GM21390 (cell line): Measurements from ENCODE around the gene EXOC6.

Source experiments
- ATAC-seq: cut with Tn5 transposase; IDR thresholded peaks from one replicate; pipeline ENCODE4 v1.9.1; 2021; ENCODE audit not compliant: unreplicated experiment

Gene EXOC6

DNA sequence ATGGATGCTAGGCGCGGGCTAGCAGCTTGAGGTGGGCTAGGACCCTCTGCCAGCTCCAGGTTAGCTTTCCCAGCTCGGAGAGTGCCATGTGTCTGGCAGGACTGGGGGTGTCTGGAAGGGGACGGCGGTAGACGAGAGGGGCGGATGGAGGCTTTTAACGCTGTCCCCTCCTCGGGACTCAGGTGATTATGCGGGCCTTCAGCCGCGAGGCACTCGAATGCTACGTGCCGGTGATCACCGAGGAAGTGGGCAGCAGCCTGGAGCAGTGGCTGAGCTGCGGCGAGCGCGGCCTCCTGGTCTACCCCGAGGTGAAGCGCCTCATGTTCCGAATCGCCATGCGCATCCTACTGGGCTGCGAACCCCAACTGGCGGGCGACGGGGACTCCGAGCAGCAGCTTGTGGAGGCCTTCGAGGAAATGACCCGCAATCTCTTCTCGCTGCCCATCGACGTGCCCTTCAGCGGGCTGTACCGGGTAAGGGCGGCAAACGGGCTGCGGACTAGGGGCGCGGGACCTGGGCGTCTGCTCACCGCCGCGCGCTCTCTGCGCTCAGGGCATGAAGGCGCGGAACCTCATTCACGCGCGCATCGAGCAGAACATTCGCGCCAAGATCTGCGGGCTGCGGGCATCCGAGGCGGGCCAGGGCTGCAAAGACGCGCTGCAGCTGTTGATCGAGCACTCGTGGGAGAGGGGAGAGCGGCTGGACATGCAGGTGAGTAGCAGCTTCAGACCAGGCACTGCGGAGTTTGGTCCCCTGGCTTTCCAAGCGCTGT is 226.5 kb downstream of the EXOC6 start:
- ATAC-seq: no peak

DNA sequence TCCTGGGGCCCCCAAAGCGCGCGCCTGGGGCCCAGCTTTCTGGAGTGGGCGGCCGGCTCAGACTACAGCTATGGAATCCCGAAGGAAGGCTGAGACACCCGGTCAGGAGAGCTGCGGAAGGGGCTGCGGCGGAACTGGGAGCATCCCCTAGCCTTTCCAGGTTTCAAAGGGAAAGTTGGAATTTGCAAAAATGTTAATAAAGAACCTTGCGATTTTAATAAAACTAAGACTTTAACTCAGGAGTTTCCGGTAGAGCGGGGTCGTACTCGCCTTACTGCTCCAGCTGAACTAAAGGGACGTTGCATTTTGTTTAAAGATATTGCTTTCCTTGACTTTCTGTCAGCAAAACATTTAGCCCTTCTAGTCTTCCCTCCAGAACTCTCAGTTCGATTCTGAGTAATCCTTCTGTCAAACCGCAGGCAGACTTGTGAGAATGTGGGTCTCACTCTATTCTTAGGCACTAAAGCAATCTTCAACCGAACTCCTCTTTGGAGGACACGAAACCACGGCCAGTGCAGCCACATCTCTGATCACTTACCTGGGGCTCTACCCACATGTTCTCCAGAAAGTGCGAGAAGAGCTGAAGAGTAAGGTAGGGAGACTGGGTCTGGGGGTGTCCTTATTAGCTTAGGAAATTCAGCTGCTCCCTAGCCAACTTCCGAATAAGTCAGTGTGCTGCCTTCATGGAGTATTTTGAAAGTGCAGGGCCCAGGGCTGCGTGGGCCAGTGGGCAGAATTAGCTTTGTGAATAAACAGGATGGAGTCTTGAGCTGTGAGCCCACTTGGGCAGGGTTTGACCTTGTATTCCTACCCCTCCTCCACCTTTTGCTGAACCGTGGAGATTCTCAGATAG is 227.3 kb downstream of the EXOC6 start:
- ATAC-seq: no peak

DNA sequence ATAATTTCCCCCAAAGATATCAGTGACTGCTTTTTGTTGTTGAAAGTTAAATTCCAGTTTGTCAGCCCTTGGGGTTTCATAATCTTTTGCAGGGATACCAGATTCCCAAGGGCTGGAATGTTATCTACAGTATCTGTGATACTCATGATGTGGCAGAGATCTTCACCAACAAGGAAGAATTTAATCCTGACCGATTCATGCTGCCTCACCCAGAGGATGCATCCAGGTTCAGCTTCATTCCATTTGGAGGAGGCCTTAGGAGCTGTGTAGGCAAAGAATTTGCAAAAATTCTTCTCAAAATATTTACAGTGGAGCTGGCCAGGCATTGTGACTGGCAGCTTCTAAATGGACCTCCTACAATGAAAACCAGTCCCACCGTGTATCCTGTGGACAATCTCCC is 228.6 kb downstream of the EXOC6 start:
- ATAC-seq: no peak

DNA sequence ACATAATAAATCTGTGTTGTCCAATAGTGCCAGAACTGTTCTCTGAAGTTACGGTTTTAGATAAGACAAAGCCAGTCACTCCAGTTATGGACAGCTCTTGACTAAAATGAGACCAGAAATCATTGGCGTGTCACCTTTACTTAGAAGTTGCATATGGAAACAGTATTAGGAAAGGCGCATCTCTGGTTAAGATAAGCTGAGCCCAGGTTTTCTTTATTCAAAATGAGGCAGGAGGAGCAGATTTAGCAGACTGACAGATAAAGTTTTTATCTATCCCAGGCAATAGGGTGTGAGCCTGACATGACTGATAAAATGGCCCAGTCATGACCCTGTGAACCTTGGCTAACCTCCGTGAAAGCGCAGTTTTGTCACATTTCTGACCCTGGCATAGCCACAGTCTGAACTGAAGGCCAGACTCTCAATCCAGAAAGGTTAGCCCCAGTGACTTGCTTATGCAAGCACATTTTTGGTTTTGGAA is 229.6 kb downstream of the EXOC6 start:
- ATAC-seq: no peak

DNA sequence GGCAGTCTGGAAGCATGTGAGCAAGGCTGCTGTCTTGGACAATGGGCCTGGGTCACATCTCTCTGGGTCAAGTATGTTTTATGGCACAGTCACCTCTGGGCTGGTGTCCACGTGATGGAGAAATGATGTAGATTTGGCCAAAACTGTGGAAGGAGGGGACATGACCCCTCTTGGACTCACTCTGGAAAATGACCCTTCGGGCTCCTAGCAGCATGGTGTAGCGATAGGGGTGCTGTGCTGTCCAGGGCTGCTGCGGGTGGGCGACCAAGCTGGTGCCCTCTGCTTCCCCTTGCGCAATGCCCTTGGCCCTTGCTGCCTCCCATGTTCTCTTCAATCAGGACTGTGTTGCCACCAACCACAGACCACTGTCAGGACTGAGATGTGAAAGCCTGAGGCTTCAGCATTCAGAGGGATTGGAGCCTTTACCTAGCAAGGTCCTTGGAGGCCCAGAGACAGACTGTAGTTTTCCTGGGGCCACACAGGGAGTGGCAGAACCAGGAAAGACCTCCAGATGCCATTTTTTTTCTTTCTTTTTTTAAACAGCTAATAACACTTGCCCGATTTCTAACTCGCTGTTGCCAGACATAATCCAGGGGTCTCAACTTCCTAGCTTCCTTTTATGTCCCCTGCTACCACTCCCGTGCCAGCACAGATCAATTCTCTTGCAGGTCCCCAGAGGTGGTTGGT is 231.5 kb downstream of the EXOC6 start:
- ATAC-seq: no peak

DNA sequence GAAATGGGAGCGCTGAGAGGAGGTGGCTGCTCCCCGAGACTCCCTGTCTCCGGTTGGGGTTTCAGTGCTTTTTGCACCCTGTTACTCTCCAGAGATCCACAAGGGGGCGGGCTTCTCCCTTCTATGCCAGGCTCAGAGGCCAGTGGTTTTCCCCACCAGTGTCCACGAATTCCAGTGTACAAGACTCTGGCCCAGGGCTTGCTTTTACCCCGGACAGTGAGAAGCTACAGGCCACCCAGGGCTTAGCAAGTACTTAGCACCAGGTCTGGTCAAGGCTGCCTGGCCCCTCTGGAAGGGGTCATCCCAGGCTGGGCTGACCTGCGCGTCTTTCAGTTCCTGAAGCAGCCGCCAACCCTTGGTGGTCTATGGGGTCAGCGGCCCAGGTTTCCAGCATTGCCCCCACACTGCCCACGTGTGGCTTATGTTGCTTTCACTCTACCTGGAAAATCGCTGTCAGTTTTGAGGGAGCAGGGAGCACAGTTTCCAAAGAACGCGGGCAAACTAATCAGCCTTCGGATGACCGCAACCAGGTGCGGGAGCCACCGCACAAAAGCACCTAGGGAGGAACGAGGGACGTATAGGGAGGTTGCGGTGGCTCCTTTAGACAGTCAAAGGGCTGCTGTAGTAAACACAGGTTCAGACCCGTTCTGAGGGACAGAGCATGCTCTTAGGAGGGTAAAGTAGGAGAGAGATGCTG is 232.2 kb downstream of the EXOC6 start:
- ATAC-seq: no peak

DNA sequence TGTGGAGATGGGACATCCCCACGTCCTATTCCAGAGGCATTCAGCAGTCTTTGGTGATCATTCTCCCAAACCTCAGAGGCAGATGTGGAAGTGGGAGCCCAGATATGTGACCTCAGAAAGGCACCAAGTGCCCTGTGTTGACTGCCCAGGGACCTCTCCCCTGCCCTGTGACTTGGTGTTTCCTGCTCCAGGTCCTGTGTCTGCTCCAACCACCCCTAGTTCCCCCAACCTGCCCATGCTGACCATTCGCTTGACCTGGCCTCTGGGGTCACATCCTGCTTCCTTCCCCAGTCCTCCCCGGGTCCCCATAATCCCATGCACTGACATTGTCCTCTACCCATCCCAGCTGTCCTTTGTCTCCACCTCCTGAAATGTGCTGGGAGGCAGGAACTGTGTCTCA is 233.0 kb downstream of the EXOC6 start:
- ATAC-seq: no peak

DNA sequence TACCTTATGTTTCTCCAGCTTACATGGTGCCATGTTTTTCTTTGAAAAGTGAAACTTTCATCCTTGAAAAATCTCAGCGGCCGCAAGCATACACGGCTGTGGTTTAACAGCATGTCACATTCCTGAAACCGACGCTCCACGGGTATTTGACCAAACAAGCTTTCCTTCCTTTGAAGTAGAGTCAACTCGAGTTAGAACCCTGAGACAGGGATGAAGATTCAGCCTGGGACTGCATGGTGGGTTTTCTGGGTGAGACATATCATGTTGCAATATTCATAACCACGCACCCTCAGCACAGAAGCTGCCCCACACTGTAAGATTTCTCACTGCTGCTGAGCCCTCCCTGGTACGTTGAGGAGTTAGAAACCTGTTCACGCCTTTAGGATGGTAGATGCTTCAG is 233.5 kb downstream of the EXOC6 start:
- no peak for ATAC-seq

DNA sequence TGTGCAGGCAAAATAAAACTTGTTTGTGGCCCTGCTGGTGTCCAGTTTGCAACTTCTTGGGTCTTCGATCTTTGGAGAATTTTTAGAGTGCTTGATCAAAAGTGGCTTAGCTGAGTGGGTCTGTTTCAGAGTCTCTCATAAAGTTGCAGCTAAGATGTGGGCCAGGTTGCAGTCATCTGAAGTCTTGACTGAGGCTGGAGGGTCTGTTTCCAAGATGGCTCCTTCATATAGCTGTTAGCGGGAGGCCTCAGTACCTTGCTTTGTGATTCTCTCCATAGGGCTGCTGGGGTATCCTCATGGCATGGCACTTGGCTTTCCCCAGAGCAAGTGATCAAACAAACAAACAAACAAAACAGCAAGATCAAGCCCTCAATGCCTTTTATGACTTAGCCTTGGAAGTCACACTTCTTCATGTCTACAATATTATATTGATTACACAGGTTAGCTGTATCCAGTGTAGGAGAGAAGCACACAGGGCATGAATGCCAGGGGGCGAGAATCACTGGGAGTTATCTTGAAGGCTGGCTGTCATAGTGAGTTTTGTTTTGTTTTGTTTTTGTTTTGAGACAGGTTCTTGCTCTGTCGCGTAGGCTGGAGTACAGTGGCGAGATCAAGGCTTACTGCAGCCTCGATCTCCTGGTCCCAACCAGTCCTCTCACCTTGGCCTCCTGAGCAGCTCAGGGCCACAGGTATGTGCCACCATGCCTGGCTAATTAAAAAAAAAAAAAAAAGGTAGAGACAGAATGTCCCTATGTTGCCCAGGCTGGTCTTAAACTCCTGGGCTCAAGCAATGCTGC is 235.6 kb downstream of the EXOC6 start:
- no peak for ATAC-seq

DNA sequence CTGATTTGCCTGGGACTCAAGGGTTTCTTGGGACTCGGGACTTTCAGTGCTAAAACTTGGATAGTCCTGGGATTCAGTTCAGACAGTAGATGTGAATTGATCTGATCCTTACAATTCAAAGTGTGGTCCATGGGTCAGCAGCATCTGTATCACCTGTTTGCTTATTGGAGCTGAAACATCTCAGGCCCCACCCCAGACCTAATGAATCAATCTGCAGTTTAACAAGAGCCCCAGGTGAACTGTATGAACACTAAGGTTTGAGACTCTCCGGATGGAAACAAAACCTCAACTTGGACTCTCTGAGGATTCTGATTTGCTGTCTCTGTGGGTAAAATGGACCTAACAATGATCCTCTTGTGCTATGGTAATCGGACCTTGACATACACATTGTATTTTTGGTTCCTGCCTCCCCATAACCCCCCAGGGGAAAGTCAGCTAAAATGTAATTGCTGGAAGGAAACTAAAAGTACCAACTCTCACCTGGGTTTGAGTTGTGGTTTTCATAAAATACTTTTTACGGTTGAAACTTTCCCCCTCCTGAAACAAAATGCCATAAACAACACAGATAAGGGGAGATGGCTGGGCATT is 237.0 kb downstream of the EXOC6 start:
- no peak for ATAC-seq

DNA sequence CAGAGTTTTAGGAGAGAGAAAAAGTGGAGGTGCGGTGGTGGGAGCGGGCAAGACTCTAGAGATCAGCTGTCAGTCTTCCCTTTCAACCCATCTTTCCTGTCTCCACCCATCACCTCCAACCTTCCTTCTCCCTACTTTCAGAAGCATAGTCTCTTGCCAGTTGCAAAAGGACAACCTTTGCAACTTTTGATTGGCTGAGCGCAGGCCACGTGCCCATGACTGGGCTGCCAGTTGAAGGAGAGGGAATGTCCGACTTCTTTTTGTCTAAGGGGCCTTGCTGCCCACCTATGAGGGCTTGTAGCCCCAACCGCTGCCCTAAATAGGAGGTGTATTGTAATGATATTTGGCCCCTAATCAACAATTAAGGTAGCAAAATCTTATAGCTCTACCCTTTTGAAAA is 238.0 kb downstream of the EXOC6 start:
- no peak for ATAC-seq

DNA sequence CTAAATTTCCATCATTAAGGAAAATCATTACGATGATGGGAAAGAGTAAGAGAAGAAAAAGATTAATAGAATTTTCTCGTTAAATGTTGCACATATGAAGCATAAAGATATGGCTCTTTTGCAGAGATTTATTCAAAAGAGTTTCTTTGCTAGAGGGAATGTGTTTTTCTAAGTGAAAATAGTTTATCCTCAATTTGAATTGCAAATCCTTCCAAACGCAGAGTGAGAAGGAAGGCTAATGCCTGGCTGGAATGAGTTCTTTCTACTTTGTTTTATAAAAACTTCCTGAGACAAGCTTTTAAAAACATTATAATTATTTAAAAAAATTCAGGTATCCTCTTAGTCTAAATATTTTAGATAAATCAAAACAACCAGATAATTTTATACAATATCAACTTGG is 239.5 kb downstream of the EXOC6 start:
- no peak for ATAC-seq

DNA sequence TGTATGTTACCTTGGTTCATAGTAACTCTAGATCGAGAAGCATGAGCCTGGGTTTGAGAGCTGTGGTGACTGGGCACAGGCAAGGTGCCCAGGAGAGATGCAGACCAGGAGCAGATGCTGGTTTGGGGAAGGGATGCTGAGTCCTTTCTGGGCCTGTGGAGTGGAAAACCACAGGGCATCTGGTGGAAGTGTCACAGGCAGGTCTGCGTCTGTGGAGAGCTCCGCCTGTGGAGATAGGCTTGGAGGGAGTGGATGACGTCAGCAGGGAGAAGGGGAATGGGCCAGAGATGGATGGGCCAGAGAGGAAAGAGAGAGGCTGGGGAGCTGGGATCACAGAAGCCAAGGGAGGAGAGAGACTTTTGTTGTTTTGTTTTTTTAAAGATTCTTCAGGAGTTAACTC is 240.1 kb downstream of the EXOC6 start:
- ATAC-seq: no peak

DNA sequence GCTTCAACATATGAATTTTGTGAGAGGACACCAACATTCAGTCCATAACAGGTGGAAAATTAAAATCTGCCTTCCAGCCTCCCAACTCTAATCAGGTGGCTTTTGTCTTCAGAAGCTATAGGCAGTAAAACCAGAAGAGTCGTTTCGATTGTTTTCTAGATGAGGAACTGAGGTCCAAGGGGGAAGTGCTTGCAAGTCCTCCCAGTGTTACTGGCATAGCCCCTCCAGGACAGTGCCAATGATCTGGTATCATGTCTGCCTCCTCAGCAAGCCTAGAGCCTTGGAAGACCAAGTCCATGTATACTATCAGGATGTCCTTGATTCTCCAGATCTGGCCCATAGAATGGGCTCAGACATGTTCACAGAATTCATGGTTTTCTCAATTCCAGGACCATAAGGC is 242.3 kb downstream of the EXOC6 start:
- no peak for ATAC-seq

DNA sequence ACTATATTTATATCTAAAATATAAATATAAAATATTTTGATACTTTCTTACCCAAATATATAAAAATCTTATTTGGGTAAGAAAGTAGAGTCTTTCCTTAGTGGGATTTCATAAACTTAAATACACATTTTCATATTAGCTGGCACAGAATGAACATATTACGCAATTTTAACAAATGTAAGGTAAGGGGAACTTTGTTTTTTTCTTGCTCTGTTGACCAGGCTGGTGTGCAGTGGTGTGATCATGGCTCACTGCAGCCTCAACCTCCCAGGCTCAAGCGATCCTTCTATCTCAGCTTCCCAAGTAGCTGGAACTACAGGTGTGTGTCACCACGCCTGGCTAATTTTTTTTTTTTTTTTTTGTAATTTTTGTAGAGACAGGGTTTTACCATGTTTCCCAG is 243.6 kb downstream of the EXOC6 start:
- ATAC-seq: no peak

DNA sequence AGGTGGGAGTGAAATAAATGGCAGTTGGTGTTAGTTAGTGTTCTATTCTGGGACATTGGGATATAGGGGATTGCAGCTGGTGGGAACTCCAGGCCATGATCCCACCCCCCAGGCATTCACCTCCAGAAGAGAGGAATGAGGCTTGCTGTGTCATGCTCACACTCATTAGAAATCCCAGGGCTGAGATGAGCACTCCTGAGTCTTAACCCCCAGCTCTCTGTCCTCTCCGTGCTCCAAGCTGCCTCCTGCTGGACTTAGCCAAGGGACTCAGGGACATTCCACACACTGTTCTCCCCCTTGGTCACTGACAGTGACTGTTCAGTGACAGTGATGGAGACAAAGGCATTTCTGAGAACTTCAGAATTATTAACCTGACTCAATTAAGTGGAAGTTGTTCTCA is 246.9 kb downstream of the EXOC6 start:
- ATAC-seq: no peak

DNA sequence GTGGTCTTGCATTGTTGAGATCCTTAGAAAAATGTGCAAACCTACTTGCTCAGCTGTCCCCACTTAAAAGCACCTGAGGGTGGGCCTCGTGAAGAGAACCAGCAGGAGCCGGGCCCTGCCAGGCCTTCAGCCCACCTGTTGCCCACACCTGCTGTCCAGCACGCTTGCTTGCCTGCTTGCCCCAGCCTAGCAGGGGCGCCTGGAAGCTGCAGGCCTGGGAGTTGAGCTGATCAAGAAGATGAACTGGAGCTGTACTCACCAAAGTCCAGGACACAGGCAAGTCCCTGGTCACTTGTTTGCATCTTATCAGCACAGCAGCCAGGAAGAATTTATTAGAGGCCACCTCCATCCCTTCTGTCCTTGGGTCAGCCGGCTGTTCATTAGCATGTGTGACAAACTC is 248.6 kb downstream of the EXOC6 start:
- no peak for ATAC-seq

DNA sequence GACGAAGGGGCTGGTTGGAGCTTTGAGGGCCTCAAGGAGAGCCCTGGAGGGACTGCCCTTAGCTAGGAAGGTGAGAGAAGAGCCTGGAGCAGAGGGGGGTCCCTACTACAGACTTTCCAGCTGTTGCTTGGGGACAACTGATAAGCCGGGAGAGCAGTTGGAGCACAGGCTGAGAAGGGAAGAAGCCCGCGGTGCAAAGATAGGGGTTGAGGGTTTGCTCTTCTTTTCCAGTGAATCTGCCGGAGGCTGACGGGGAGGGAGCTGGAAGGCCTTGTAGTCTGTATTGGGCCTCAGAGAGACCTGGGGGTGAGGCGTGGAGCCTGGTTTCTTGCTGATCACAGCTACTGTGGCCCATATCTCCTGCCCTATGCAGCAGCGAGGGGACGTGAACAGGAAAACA is 249.1 kb downstream of the EXOC6 start:
- ATAC-seq: no peak

DNA sequence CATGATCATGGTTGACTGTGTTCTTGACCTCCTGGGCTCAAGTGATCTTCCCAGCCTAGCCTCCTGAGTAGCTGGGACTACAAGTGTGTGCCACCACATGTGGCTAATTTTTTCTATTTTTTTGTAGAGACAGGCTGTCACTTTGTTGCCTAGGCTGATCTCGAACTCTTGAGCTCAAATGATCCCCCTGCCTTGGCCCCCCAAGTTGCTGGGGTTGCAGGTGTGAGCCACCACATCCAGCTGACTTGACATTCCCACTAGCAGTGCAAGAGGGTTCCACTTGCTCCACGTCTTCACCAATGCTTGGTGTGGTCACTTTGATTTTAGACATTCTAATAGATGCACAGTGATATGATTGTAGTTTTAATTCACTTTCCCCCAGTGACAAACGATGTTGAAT is 250.5 kb downstream of the EXOC6 start:
- no peak for ATAC-seq

DNA sequence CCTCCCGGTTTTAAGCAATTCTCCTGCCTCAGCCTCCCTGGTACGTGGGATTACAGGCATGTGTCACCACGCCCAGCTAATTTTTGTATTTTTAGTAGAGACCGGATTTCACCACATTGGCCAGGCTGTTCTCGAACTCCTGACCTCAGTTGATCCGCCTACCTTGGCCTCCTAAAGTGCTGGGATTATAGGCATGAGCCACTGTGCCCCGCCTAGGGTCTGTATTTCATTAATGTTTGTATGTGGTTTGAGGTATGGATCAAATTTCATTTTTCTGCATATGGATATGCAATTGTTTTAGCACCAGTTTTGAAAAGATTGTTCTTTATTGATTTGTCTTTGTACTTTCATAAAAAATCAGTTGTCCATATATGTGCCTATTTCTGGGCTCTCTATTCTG is 251.3 kb downstream of the EXOC6 start:
- no peak for ATAC-seq
